Kidney (tissue), 14 donors: ENCODE measurements around the gene STK38L. TPM values are rescaled to one million over a fixed set of nuclear protein-coding genes. Genes with fewer than 3 reads are reported as not detected.

Experiments used
- DNase-seq, 5 donors: peaks; one replicate each; pipeline ENCODE4 v3.0.0-alpha.2; 2013 to 2020
- FAIRE-seq: peaks from 2 replicates; lab custom pipeline; 2012; peaks lifted over from hg19 to GRCh38; lab: Jason Lieb, UNC
- H3K27ac ChIP-seq, 2 donors: one replicate each; pipeline ENCODE4 v1.7.0; 2013; ENCODE audit warnings: low read depth in 2 of 2, low read length in 2 of 2, inconsistent platforms in 1 of 2
- H3K27me3 ChIP-seq: one replicate; pipeline ENCODE4 v1.7.1; 2013; ENCODE audit warnings: low read length, inconsistent platforms; ENCODE audit not compliant: control insufficient read depth, insufficient read depth
- H3K36me3 ChIP-seq, 3 donors: one replicate each; pipeline versions ENCODE4 v1.7.0 to v1.7.1; 2013; ENCODE audit warnings: low read length in 3 of 3, control low read depth in 1 of 3, inconsistent platforms in 1 of 3; ENCODE audit not compliant: insufficient read depth in 3 of 3, control insufficient read depth in 2 of 3
- H3K4me1 ChIP-seq, 3 donors: one replicate each; pipeline versions ENCODE4 v1.7.0 to v1.7.1; 2013; ENCODE audit warnings: low read length in 3 of 3, inconsistent platforms in 1 of 3, low read depth in 1 of 3; ENCODE audit not compliant: control insufficient read depth in 2 of 3, insufficient read depth in 2 of 3
- H3K4me3 ChIP-seq, 3 donors: one replicate each; pipeline versions ENCODE4 v1.7.0 to v1.8.1; 2013; ENCODE audit warnings: low read length in 3 of 3, control low read depth in 1 of 3, inconsistent platforms in 1 of 3
- H3K9ac ChIP-seq, 3 donors: one replicate each; pipeline versions ENCODE4 v1.7.0 to v1.7.1; 2013; ENCODE audit warnings: low read length in 3 of 3, control low read depth in 1 of 3, inconsistent platforms in 1 of 3
- H3K9me3 ChIP-seq, 3 donors: one replicate each; pipeline versions ENCODE4 v1.7.0 to v1.7.1; 2013; ENCODE audit warnings: low read length in 3 of 3, control low read depth in 1 of 3, inconsistent platforms in 1 of 3; ENCODE audit not compliant: control insufficient read depth in 2 of 3, insufficient read depth in 1 of 3
- intact Hi-C: fragments of 100-400 bp; cut with DNase I; formaldehyde crosslinking; loops from one replicate; pipeline ENCODE4 v1.11.1; 2022
- polyA plus RNA-seq: library from polyadenylated mRNA; stranded (reverse); fragments of 350-450 nt; fragmentation: Illumina TruSeq; extraction: RNeasy Lipid Tissue Mini Kit (QIAGEN cat#74804); gene quantifications from one replicate; pipeline ENCODE4 v1.2.3, GENCODE V29; 2014; ENCODE audit warnings: low read depth, low replicate concordance; ENCODE audit not compliant: insufficient read depth
- total RNA-seq: library from RNA; stranded (reverse); fragmentation: NEBNext Ultra II Directional; extraction: Animal tissue kit (Norgen Biotek cat#: 25700); gene quantifications from one replicate; pipeline ENCODE4 v1.2.1, GENCODE V29; 2021
- TF ChIP-seq, protein P1 (sequence below): IDR thresholded peaks from 3 replicates; pipeline ENCODE4 v1.5.1; 2012; ENCODE audit warnings: mild to moderate bottlenecking, moderate library complexity, borderline replicate concordance; ENCODE audit not compliant: insufficient read depth; ENCODE audit errors: extremely low read depth
- donor health status: control.
- donor health status: control.
- donor health status: control.
- donor health status: control.
- donor health status: control.
- donor health status: DM: yes; HTN: yes; CAD: no.
- donor health status: Normal renal cell carcinoma (clear cell type).

Gene STK38L
- total and polyA plus RNA-seq, 2 donors from 2014 or later = 5.2 to 43.6 TPM

DNA sequence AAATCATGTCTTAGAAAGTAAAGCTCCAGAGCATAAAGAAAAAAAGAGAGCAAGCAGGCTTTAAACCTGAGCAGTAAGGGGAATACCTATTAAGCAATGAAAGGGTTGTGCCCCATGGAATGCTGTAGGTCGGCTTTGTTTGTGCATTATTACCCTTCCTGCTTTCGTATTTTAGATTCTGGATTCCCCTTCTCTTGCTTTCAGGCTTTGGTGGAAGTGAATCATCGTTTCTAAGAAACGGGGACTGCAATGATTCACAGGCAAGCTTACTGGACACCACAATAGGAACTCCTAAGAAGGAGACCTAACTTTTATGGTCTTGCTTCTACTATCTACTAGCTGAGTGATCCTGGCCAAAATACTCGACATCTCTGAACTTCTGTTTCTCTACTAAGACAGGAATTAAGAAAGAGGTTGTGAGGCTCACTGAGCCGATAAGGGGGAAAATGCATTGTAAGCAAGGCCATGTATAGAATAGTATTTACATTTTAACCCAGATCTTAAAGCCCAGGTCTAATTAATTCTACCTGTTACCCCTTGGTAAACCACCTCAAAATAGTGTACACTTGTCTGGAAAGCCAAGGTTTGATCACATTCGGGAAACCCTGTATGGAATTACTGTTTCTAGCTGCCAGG, 87.3 kb downstream of the STK38L start:
- TF ChIP-seq, protein P1, sequence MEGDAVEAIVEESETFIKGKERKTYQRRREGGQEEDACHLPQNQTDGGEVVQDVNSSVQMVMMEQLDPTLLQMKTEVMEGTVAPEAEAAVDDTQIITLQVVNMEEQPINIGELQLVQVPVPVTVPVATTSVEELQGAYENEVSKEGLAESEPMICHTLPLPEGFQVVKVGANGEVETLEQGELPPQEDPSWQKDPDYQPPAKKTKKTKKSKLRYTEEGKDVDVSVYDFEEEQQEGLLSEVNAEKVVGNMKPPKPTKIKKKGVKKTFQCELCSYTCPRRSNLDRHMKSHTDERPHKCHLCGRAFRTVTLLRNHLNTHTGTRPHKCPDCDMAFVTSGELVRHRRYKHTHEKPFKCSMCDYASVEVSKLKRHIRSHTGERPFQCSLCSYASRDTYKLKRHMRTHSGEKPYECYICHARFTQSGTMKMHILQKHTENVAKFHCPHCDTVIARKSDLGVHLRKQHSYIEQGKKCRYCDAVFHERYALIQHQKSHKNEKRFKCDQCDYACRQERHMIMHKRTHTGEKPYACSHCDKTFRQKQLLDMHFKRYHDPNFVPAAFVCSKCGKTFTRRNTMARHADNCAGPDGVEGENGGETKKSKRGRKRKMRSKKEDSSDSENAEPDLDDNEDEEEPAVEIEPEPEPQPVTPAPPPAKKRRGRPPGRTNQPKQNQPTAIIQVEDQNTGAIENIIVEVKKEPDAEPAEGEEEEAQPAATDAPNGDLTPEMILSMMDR = no peak
- no peak for FAIRE-seq
- intact Hi-C loops = no loop called here

DNA sequence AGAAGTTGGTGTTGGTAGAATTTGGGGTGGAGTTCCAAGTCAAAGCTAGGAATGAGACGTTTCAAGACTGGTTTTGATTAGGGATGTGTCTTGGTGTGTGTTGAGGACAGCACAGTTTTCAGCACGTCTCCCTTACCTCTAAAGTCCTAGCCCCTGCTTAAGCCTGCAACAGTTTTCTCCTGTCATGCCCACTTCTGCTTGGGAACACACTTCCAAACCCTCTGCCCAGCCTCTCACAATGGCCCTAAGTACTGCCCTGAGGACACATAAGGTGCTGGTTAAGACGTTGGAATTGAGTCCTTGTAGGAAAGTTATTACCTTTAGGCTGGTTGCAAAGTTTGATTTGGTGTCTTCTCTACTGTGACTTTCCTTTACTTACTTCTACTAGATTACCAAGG, 87.8 kb downstream of the STK38L start:
- peaks cover 0 to 4% (median 3%) of the 10 kb centered on the region in 3 donors for H3K36me3 ChIP-seq
- H3K27me3 ChIP-seq = no peaks in the 10 kb centered on the region
- no peaks in the 10 kb centered on the region for H3K9me3 ChIP-seq
- intact Hi-C loops = no loop called here
- peak overlapping the region in 1 of 3 donors; percentile 55 for H3K4me3 ChIP-seq
- no peak for FAIRE-seq
- no peak overlapping the region for H3K27ac ChIP-seq
- H3K4me1 ChIP-seq = peaks cover 0 to 5% (median 3%) of the 10 kb centered on the region in 3 donors
- no peak for DNase-seq
- H3K9ac ChIP-seq = no peak overlapping the region
- TF ChIP-seq, protein P1 = no peak

More for the DNA sequence above, 87.3 kb downstream of the STK38L start:
- Histone ChIP-seq H3K27me3 (no peaks in the 10 kb centered on the region), H3K4me1 (peaks cover 0 to 5% (median 3%) of the 10 kb centered on the region in 3 donors), H3K27ac (no peak overlapping the region), H3K9ac (no peak overlapping the region), H3K36me3 (peaks cover 0 to 5% (median 3%) of the 10 kb centered on the region in 3 donors), H3K9me3 (no peaks in the 10 kb centered on the region), H3K4me3 (no peak overlapping the region)
- DNase-seq = peak in 3 of 5 donors; percentile 12 to 63 (median 57)

GRCh38 chr12:27332407-27332713, 88.3 kb downstream of the STK38L start:
- FAIRE-seq = no peak
- TF ChIP-seq, protein P1 = no peak
- Histone ChIP-seq H3K4me1 (peaks cover 0 to 5% (median 3%) of the 10 kb centered on the region in 3 donors), H3K36me3 (peaks cover 0 to 4% (median 3%) of the 10 kb centered on the region in 3 donors), H3K27me3 (no peaks in the 10 kb centered on the region), H3K4me3 (peak overlapping the region; percentile 42 to 55 (median 54)), H3K9ac (peak overlapping the region in 1 of 3 donors; percentile 10), H3K9me3 (no peaks in the 10 kb centered on the region), H3K27ac (no peak overlapping the region)
- peak in 1 of 5 donors; percentile 39 for DNase-seq
- intact Hi-C loops = no loop called here
